Common myeloid progenitor, CD34-positive (primary cell): ENCODE data around the gene ACSL5.
"Not testable (repeated sequence)": the region's sequence is repeated elsewhere in the genome, so short reads cannot be mapped to it uniquely, and the experiment has no call there.

Source experiments
- CTCF ChIA-PET: fragments of 350-600 bp; sonication (Branson Sonifier 250); formaldehyde crosslinking; loops from one replicate; lab custom pipeline; 2021; ENCODE audit warnings: antibody characterized with exemption; lab: Charles Lee
- POLR2A ChIA-PET: fragments of 350-600 bp; sonication (Branson Sonifier 250); formaldehyde crosslinking; loops from one replicate; lab custom pipeline; 2021; ENCODE audit warnings: antibody characterized with exemption; lab: Charles Lee
- DNase-seq, 3 donors: peaks; one replicate each; pipeline versions ENCODE4 v3.0.0 to v3.0.0-alpha.2; 2013
- H3K27ac ChIP-seq, 2 experiments: 1 replicate in 1 of 2; 2 replicates in 1 of 2; pipeline ENCODE4 v1.7.0; 2013; ENCODE audit warnings: inconsistent platforms in 2 of 2, low read length in 2 of 2, mild to moderate bottlenecking in 2 of 2, low read depth in 1 of 2, moderate library complexity in 1 of 2; ENCODE audit not compliant: severe bottlenecking in 2 of 2, insufficient read depth in 1 of 2, poor library complexity in 1 of 2
- H3K27me3 ChIP-seq, 5 experiments: replicated peaks in 2 of 5; 1 replicate in 3 of 5; 2 replicates in 2 of 5; pipeline versions ENCODE4 v1.6.1 to v1.7.0; 2013; ENCODE audit warnings: low read length in 4 of 5, mild to moderate bottlenecking in 2 of 5, moderate library complexity in 2 of 5, inconsistent platforms in 1 of 5; ENCODE audit not compliant: insufficient read depth in 5 of 5, control insufficient read depth in 4 of 5
- H3K36me3 ChIP-seq, 4 experiments: 1 replicate in 2 of 4; 2 replicates in 2 of 4; pipeline versions ENCODE4 v1.6.1 to v1.7.0; 2013; ENCODE audit warnings: low read length in 3 of 4, control low read depth in 1 of 4, mild to moderate bottlenecking in 1 of 4; ENCODE audit not compliant: control insufficient read depth in 4 of 4, insufficient read depth in 4 of 4
- H3K4me1 ChIP-seq, 4 experiments: 1 replicate in 3 of 4; 2 replicates in 1 of 4; pipeline versions ENCODE4 v1.6.1 to v1.7.1; 2013; ENCODE audit warnings: low read length in 3 of 4, mild to moderate bottlenecking in 3 of 4, control low read depth in 1 of 4, inconsistent platforms in 1 of 4, moderate library complexity in 1 of 4; ENCODE audit not compliant: control insufficient read depth in 4 of 4, insufficient read depth in 4 of 4; ENCODE audit errors: control extremely low read depth in 1 of 4
- H3K4me3 ChIP-seq, 7 experiments: 1 replicate in 4 of 7; 2 replicates in 3 of 7; pipeline versions ENCODE4 v1.5.1 to v1.7.0; 2013; ENCODE audit warnings: mild to moderate bottlenecking in 7 of 7, low read length in 6 of 7, moderate library complexity in 6 of 7, inconsistent platforms in 2 of 7, low read depth in 2 of 7, control low read depth in 1 of 7; ENCODE audit not compliant: insufficient read depth in 4 of 7, control insufficient read depth in 1 of 7; ENCODE audit errors: extremely low read depth in 1 of 7
- H3K9me3 ChIP-seq, 5 experiments: 1 replicate in 4 of 5; 2 replicates in 1 of 5; pipeline versions ENCODE4 v1.6.1 to v1.7.1; 2013; ENCODE audit warnings: low read length in 4 of 5, mild to moderate bottlenecking in 2 of 5, inconsistent platforms in 1 of 5, low read depth in 1 of 5, moderate library complexity in 1 of 5; ENCODE audit not compliant: control insufficient read depth in 4 of 5, insufficient read depth in 2 of 5; ENCODE audit errors: control extremely low read depth in 1 of 5
- WGBS: methylation state at CpG from one replicate; pipeline ENCODE4 v1.1.5; 2013; ENCODE audit not compliant: insufficient coverage; 5-methylcytosine and 5-hydroxymethylcytosine counted together

The ACSL5 gene

DNA sequence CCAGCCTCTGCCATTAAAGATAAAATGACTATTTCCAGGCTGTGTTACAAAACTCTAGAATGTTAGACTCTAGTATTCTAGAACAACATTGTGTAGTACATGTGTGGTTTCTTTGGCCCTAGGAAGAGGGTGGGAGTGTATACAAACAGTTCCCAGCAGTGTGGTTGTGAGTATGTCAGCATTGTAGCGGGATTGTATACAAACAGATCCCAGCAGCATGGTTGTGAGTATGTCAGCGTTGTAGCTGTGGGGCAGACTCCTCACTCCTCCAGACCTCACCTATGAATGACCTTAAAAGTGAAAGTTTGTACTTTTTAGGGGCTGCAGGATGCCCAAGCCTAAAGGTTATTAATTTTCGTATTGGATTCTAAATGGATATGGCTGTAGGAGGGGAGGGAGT is 6.9 kb upstream of the ACSL5 start:
- Histone ChIP-seq H3K9me3 (no peaks in the 10 kb centered on the region), H3K4me1 (no peaks in the 10 kb centered on the region), H3K4me3 (no peak overlapping the region), H3K27me3 (no peaks in the 10 kb centered on the region), H3K27ac (no peak overlapping the region), H3K36me3 (no peaks in the 10 kb centered on the region)
- 88% methylated on average over 1 of the region's 3 CpGs for WGBS
- POLR2A ChIA-PET, result no interaction called here
- CTCF ChIA-PET, result interaction anchor here (1.1 kb wide), 1 partner anchor 8 kb away, joined by 3 read pairs; no protein-coding TSS in a partner anchor
- no peak for DNase-seq

DNA sequence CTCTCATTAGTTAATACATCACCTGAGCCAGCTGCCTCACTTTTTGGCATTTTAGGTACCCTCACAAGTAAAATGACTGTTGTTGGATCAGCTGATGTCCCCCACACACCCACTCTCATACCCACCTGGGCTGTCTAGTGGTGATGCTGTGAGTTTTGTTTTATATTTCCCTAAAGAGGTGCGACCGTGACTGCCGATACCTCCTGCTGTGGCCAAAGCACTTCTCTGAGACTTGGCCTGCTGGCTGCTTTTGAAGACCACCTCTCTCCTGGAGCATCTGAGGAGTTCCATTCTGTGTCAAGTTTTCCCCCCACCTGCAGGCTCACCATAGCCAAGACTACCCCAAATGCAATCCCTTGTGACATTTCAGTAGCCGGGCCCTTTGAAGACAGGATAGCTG is 6.4 kb upstream of the ACSL5 start:
- no peak for DNase-seq
- Histone ChIP-seq H3K4me3 (no peak overlapping the region), H3K9me3 (no peaks in the 10 kb centered on the region), H3K4me1 (no peaks in the 10 kb centered on the region), H3K27ac (no peak overlapping the region), H3K36me3 (no peaks in the 10 kb centered on the region), H3K27me3 (no peaks in the 10 kb centered on the region)
- WGBS, result 95% methylated on average over 4 of the region's 4 CpGs
- ChIA-PET CTCF (no interaction called here), POLR2A (no interaction called here)

DNA sequence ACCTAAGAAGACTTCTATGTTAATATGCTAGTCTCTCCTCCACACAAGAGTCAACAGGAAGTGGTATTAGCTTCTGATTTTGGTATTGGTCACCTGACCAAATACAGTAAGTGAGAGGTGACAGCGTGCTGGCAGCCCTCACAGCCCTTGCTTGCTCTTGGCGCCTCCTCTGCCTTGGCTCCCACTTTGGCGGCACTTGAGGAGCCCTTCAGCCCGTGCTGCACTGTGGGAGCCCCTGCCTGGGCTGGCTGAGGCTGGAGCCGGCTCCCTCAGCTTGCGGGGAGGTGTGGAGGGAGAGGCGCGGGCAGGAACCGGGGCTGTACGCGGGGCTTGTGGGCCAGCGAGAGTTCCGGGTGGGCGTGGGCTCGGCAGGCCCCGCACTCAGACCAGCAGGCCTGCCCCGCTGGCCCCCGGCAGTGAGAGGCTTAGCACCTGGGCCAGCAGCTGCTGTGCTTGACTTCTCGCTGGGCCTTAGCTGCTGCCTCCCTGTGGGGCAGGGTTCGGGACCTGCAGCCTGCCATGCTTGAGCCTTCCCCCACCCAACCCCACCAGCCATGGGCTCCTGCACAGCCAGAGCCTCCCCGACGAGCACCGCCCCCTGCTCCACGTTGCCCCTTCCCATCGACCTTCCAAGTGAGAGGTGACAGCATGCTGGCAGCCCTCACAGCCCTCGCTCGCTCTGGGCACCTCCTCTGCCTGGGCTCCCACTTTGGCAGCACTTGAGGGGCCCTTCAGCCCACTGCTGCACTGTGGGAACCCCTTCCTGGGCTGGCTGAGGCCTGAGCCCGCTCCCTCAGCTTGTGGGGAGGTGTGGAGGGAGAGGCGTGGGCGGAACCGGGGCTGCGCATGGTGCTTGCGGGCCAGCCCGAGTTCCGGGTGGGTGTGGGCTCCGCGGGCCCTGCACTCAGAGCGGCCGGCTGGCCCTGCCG is 4.2 kb upstream of the ACSL5 start:
- WGBS, result 94% methylated on average over 30 of the region's 40 CpGs
- Histone ChIP-seq H3K27ac (no peak overlapping the region), H3K9me3 (no peaks in the 10 kb centered on the region), H3K4me3 (no peak overlapping the region), H3K27me3 (no peaks in the 10 kb centered on the region), H3K4me1 (peaks cover 0 to 5% (median 1%) of the 10 kb centered on the region in 4 experiments), H3K36me3 (no peaks in the 10 kb centered on the region)
- CTCF ChIA-PET, result no interaction called here
- peak in 1 of 3 donors; percentile 10 for DNase-seq
- POLR2A ChIA-PET, result no interaction called here

DNA sequence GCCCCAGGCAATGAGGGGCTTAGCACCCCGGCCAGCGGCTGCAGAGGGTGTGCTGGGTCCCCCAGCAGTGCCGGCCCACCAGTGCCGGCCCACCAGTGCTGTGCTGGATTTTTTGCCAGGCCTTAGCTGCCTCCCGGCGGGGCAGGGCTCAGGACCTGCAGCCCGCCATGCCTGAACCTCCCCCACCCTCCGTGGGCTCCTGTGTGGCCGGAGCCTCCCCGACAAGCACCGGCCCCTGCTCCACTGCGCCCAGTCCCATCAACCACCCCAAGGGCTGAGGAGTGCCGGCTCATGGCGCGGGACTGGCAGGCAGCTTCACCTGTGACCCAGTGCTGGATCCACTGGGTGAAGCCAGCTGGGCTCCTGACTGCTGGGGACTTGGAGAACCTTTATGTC is 3.5 kb upstream of the ACSL5 start:
- no peak for DNase-seq
- 100% methylated on average over 6 of the region's 15 CpGs for whole genome bisulfite sequencing
- no peaks in the 10 kb centered on the region for H3K36me3 ChIP-seq
- H3K4me1 ChIP-seq, result peaks cover 2 to 11% (median 8%) of the 10 kb centered on the region in 4 experiments
- no peaks in the 10 kb centered on the region for H3K9me3 ChIP-seq
- ChIA-PET CTCF (interaction anchor here (1.0 kb wide), 1 partner anchor 11 kb away, joined by 3 read pairs; no protein-coding TSS in a partner anchor), POLR2A (no interaction called here)
- H3K27ac ChIP-seq, result no peak overlapping the region
- H3K27me3 ChIP-seq, result no peaks in the 10 kb centered on the region
- no peak overlapping the region for H3K4me3 ChIP-seq

DNA sequence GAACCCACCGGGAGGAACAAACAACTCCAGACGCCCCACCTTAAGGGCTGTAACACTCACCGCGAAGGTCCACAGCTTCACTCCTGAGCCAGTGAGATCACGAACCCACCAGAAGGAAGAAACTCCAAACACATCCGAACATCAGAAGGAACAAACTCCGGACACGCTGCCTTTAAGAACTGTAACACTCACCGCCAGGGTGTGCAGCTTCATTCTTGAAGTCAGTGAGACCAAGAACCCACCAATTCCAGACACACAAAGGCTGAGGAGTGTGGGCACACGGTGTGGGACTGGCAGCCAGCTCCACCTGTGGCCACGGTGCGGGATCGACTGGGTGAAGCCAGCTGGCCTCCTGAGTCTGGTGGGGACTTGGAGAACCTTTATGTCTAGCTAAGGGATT is 2.6 kb upstream of the ACSL5 start:
- POLR2A ChIA-PET, result interaction anchor here (0.6 kb wide), 1 partner anchor 100 kb away, joined by 6 read pairs; no protein-coding TSS in a partner anchor
- not testable (repeated sequence) for H3K9me3 ChIP-seq, H3K4me3 ChIP-seq, H3K36me3 ChIP-seq, DNase-seq, H3K27ac ChIP-seq, H3K27me3 ChIP-seq
- H3K4me1 ChIP-seq, result peaks cover 5 to 18% (median 15%) of the 10 kb centered on the region in 4 experiments
- CTCF ChIA-PET, result interaction anchor here (0.6 to 1.0 kb wide), 2 partner anchors 11 to 49 kb away, joined by 3 read pairs; no protein-coding TSS in a partner anchor
- 96% methylated on average over 8 of the region's 13 CpGs for WGBS

DNA sequence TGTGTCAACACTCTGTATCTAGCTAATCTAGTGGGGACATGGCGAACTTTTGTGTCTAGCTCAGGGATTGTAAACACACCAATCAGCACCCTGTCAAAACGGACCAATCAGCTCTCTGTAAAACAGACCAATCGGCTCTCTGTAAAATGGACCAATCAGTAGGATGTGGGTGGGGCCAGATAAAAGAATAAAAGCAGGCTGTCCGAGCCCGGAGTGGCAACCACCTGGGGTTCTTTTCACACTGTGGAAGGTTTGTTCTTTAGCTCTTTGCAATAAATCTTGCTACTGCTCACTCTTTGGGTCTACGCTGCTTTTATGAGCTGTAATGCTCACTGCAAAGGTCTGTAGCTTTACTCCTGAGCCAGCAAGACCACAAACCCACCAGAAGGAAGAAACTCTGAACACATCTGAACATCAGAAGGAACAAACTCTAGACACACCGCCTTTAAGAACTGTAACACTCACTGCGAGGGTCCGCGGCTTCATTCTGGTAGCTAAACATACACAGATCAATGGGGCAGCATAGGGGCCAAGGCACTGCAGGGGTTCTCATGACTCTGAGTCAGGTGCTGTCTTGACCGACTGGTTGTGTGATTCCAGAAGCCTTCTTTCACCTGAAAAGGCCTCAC is 1.6 kb upstream of the ACSL5 start:
- CTCF ChIA-PET, H3K4me3 ChIP-seq, DNase-seq, H3K9me3 ChIP-seq, H3K27me3 ChIP-seq, POLR2A ChIA-PET, H3K27ac ChIP-seq, H3K36me3 ChIP-seq: not testable (repeated sequence)
- WGBS, result 94% methylated on average over 9 of the region's 11 CpGs
- H3K4me1 ChIP-seq, result peaks cover 5 to 24% (median 23%) of the 10 kb centered on the region in 4 experiments
